ENCODE results near the gene IQCK.

IQCK gene

GRCh38 chr16:19854543-19854876 lies 136.4 kb downstream of the IQCK start:
- TF ChIP-seq, protein P1, sequence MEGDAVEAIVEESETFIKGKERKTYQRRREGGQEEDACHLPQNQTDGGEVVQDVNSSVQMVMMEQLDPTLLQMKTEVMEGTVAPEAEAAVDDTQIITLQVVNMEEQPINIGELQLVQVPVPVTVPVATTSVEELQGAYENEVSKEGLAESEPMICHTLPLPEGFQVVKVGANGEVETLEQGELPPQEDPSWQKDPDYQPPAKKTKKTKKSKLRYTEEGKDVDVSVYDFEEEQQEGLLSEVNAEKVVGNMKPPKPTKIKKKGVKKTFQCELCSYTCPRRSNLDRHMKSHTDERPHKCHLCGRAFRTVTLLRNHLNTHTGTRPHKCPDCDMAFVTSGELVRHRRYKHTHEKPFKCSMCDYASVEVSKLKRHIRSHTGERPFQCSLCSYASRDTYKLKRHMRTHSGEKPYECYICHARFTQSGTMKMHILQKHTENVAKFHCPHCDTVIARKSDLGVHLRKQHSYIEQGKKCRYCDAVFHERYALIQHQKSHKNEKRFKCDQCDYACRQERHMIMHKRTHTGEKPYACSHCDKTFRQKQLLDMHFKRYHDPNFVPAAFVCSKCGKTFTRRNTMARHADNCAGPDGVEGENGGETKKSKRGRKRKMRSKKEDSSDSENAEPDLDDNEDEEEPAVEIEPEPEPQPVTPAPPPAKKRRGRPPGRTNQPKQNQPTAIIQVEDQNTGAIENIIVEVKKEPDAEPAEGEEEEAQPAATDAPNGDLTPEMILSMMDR (IDR thresholded peaks at IDR 0.05; ENCODE audit: insufficient read depth, low read depth, low read length, missing control alignments): no peak
- no peak for DNase-seq (ENCODE audit: low read depth)
- H3K4me3 ChIP-seq (ENCODE audit: low read length): no peak overlapping the region

- H3K4me3 ChIP-seq (ENCODE audit: low read length): no peak overlapping the region
- no peak for DNase-seq (ENCODE audit: low read depth)
- TF ChIP-seq, protein P1 (IDR thresholded peaks at IDR 0.05; ENCODE audit: insufficient read depth, low read depth, low read length, missing control alignments): no peak
Observed at GRCh38 chr16:19856120-19856519, 138.0 kb downstream of the IQCK start.

GRCh38 chr16:19857593-19858339 lies 139.7 kb downstream of the IQCK start:
- DNase-seq (ENCODE audit: low read depth): no peak

GRCh38 chr16:19858340-19859018 lies 140.4 kb downstream of the IQCK start:
- TF ChIP-seq, protein P1 (IDR thresholded peaks at IDR 0.05; ENCODE audit: insufficient read depth, low read depth, low read length, missing control alignments): no peak
- DNase-seq (ENCODE audit: low read depth): peak; percentile 60
- no peak overlapping the region for H3K4me3 ChIP-seq (ENCODE audit: low read length)

More at GRCh38 chr16:19857593-19858339, 139.7 kb downstream of the IQCK start:
- H3K4me3 ChIP-seq (ENCODE audit: low read length): no peak overlapping the region
- TF ChIP-seq, protein P1 (IDR thresholded peaks at IDR 0.05; ENCODE audit: insufficient read depth, low read depth, low read length, missing control alignments): no peak

DNA sequence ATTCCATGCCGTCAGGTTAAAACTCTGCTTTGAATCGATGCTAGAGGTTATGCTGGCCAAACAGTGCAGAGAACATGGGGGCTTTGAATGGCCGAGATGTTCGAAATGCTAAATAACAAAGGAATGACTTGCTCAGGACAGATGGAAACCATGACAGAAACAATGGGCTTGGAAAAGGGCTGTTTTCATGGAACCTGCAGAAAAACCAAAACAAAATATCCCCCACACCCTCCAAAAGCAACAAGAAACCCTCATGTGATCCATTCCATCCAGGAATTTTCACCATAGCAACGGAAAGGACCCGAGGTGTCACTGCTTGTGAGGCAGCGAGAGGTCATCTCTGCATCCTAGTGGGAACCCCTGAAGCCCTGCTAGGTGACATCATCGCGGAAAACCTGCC lies 141.1 kb downstream of the IQCK start:
- no peak for DNase-seq (ENCODE audit: low read depth)
- TF ChIP-seq, protein P1 (IDR thresholded peaks at IDR 0.05; ENCODE audit: insufficient read depth, low read depth, low read length, missing control alignments): no peak
- H3K4me3 ChIP-seq (ENCODE audit: low read length): no peak overlapping the region

DNA sequence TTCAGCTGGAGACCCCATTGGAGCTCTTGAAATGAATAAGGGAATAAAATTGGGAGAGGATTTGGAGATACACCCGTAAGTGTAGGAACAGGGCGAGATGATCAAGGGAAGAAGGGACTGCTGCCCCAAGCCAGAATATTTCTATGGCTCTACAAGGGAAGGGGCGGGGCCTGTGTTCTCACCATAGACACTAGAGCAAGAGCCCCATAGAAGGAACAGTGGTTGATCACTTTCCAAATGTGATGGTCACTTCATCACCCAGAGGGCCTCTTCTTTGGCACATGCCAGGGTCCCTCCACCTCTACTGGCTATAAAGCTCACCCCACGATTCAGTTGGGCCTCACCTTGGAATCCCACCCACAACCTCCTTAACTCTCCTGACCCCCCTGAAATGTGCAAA lies 141.5 kb downstream of the IQCK start:
- DNase-seq (ENCODE audit: low read depth): no peak
- H3K4me3 ChIP-seq (ENCODE audit: low read length): no peak overlapping the region
- TF ChIP-seq, protein P1 (IDR thresholded peaks at IDR 0.05; ENCODE audit: insufficient read depth, low read depth, low read length, missing control alignments): no peak

All from epithelial cell of esophagus (primary cell).